GM19023 (cell line): ENCODE measurements around the gene NAGLU.

Source experiments
- ATAC-seq: cut with Tn5 transposase; IDR thresholded peaks from one replicate; pipeline ENCODE4 v1.9.1; 2021; ENCODE audit warnings: mild to moderate bottlenecking, moderate library complexity; ENCODE audit not compliant: unreplicated experiment

NAGLU gene

DNA sequence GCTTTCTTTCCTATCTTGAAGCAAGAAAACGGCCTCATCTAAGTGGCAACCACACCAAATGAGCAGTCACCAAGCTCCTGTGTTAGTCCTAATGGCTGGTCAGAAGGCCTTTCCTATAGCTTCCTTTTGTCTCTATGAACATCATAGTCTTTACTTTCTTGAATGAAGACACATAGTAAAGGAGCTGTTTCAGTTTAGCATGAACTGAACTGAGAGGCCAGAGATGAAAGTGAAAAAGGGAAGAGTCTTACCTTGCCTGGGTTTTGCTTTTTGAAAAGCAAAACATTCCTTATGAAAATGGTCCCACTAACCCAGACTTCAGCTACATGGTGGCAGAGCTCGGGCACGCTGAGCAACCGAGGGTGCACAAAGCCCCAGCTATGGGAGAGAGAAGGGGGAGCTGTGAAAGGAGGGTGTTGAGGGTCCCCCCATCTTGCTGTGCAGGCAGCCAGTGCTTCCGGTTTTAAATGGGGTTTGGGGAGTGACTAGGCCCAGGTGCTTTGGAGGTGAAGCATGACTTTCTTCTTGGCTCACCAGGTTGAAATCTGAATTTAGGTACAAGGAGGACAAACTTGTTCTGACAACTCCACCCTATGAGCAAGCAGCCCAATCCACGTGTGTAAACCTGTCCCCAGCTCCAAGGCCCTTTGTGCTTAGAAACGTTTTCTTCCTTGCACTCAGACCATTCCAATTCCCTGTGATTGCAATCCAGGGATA is 50.6 kb downstream of the NAGLU start:
- ATAC-seq = no peak

GRCh38 chr17:42590886-42591285 is 54.8 kb downstream of the NAGLU start:
- no peak for ATAC-seq

DNA sequence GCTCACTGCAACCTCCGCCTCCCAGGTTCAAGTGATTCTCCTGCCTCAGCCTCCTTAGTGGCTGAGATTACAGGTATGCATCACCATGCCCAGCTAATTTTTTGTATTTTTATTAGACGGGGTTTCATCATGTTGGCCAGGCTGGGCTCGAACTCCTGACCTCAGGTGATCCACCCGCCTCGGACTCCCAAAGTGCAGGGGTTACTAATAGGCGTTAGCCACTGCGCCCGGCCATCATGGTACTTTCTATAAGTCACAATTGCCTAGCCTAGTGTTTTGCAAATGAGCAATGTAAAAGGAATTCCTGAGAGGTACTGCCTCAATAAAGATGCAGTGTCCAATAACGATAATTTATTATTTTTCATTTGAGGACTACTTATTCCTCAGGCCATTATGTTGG is 55.4 kb downstream of the NAGLU start:
- no peak for ATAC-seq
